Measurements from ENCODE around the gene FRMPD3. TPM values are rescaled to one million over a fixed set of nuclear protein-coding genes. Genes with fewer than 3 reads are reported as not detected.

FRMPD3 gene
- total RNA-seq, 4 donors from 2014 or later = not detected

DNA sequence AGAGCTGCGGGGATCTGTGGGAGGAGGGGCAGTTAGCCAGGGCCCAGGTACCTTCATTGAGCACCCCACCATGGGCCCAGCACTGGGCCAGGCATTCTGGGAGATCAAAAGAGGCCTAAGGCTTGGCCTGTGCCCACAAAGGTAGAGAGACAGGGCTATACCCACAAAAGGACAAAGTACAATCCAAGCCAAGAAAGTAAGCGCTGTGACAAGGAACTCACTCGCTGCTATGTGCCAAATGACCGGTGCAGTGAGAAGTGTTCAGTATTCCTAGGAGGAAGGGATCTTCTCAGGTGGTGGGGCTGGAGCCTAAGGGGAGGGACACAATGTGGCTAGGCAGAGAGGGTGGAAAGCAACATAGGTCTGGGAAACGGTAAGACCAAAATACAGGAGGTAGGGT is 8.8 kb upstream of the FRMPD3 start:
- 79 to 89% methylated on average over 3 to 5 of the region's 5 CpGs for WGBS, 2 donors
- DNase-seq (ENCODE audit: low spot score in 2 of 2) = no peak
- Histone ChIP-seq H3K27me3 (peaks cover 0 to 53% of the 10 kb centered on the region in 2 donors), H3K4me1 (no peaks in the 10 kb centered on the region), H3K4me3 (no peak overlapping the region), H3K9me3 (no peaks in the 10 kb centered on the region), H3K36me3 (no peaks in the 10 kb centered on the region), H3K27ac (no peak overlapping the region)
- no peak for TF ChIP-seq POLR2A (IDR thresholded peaks at IDR 0.05)
- no peak for TF ChIP-seq EP300 (IDR thresholded peaks at IDR 0.05)
- TF ChIP-seq, protein P1, sequence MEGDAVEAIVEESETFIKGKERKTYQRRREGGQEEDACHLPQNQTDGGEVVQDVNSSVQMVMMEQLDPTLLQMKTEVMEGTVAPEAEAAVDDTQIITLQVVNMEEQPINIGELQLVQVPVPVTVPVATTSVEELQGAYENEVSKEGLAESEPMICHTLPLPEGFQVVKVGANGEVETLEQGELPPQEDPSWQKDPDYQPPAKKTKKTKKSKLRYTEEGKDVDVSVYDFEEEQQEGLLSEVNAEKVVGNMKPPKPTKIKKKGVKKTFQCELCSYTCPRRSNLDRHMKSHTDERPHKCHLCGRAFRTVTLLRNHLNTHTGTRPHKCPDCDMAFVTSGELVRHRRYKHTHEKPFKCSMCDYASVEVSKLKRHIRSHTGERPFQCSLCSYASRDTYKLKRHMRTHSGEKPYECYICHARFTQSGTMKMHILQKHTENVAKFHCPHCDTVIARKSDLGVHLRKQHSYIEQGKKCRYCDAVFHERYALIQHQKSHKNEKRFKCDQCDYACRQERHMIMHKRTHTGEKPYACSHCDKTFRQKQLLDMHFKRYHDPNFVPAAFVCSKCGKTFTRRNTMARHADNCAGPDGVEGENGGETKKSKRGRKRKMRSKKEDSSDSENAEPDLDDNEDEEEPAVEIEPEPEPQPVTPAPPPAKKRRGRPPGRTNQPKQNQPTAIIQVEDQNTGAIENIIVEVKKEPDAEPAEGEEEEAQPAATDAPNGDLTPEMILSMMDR (IDR thresholded peaks at IDR 0.05) = no peak

DNA sequence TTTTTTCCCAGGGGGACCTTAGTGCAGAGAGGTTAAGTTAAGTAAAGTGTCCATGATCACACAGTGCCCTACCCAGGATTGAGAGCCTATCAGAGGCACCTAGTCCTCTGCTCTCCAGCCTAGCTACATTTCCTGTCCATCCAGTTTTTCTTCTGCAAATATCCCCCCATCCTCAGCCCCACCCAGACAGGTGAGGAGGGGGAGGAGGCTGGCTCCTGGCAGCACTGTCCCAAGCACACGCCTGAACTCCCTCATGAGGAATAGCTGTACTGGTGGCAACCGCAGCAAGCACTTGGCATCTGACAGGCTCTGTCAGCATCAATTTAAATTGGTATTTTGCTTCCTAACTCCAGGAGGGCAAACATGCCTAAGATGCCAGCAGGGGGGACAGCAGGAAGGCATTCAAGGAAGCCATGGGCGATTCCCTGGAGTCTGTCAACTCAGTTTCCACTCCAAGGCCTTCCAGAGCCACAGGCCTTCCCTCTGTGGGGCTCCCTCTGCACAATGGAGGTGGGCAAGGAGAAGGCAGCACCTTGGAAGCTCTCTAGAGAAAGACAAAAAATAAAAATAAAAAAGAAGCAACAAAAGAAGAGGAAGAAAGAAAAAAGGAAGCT is 6.4 kb upstream of the FRMPD3 start:
- no peak for TF ChIP-seq POLR2A (IDR thresholded peaks at IDR 0.05)
- TF ChIP-seq, protein P1 (IDR thresholded peaks at IDR 0.05) = no peak
- no peak for TF ChIP-seq EP300 (IDR thresholded peaks at IDR 0.05)
- no peaks in the 10 kb centered on the region for H3K36me3 ChIP-seq
- WGBS, 2 donors = 29 to 34% methylated on average over 3 of the region's 3 CpGs
- H3K9me3 ChIP-seq = no peaks in the 10 kb centered on the region
- H3K27me3 ChIP-seq = peaks cover 0 to 74% of the 10 kb centered on the region in 2 donors
- peaks cover 0 to 2% (median 0%) of the 10 kb centered on the region in 4 donors for H3K4me1 ChIP-seq
- no peak overlapping the region for H3K27ac ChIP-seq
- no peak for DNase-seq (ENCODE audit: low spot score in 2 of 2)
- H3K4me3 ChIP-seq = no peak overlapping the region

DNA sequence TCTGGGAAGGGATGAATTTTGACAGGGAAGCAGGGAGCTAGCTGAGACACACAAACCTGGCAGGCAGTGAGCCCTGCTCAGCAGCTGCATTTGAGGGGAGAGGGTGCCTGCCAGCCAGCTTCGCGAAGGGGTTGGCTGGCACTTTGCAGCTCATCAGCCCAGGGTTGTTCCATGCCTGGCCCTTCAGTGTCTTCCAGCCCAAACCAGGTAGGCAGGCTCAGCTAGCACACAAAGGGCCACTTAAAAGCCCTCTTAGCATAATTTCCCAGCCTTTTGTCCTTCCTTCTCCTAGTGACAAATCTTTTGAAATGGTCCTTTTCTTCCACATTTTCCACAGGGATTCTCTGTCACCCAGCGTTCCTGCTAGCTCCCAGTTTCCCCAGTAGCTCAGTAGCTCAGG is 4.3 kb upstream of the FRMPD3 start:
- no peaks in the 10 kb centered on the region for H3K36me3 ChIP-seq
- peaks cover 0 to 80% of the 10 kb centered on the region in 2 donors for H3K27me3 ChIP-seq
- no peaks in the 10 kb centered on the region for H3K9me3 ChIP-seq
- peaks cover 0 to 15% (median 0%) of the 10 kb centered on the region in 4 donors for H3K4me1 ChIP-seq
- H3K4me3 ChIP-seq = no peak overlapping the region
- H3K27ac ChIP-seq = no peak overlapping the region
- DNase-seq (ENCODE audit: low spot score in 2 of 2) = no peak
- WGBS, 2 donors = 55 to 63% methylated on average over 3 of the region's 3 CpGs
- TF ChIP-seq, protein P1 (IDR thresholded peaks at IDR 0.05) = no peak
- TF ChIP-seq EP300 (IDR thresholded peaks at IDR 0.05) (no peak), POLR2A (IDR thresholded peaks at IDR 0.05) (no peak)

DNA sequence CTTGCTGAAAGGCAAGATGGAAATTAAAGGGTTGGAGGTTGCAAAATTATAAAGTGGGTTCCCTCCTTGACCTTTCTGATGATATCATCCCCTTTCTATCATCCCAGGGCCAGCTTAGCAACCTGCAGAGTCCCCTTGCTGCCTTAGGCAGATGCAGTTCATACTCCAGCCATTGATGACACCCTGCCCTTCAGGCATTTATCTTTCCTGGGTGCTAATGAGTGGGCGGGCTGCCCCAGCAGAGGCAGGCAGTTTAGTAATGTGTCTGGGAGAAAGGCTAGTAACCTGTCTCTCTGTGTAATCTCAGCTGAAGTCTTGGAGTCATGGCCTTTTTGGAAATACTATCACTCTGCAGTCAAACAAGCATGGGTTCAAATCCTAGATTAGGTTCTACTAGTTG is 3.8 kb upstream of the FRMPD3 start:
- Histone ChIP-seq H3K36me3 (no peaks in the 10 kb centered on the region), H3K27ac (no peak overlapping the region), H3K9me3 (no peaks in the 10 kb centered on the region), H3K4me3 (no peak overlapping the region), H3K27me3 (peaks cover 0 to 80% of the 10 kb centered on the region in 2 donors), H3K4me1 (peaks cover 0 to 16% (median 0%) of the 10 kb centered on the region in 4 donors)
- no peak for TF ChIP-seq POLR2A (IDR thresholded peaks at IDR 0.05)
- TF ChIP-seq, protein P1 (IDR thresholded peaks at IDR 0.05) = no peak
- TF ChIP-seq EP300 (IDR thresholded peaks at IDR 0.05) = no peak
- no peak for DNase-seq (ENCODE audit: low spot score in 2 of 2)
- 100% methylated on average over 1 of the region's 1 CpG; no CpG with 5 or more reads in 1 of the 2 donors for WGBS, 2 donors

DNA sequence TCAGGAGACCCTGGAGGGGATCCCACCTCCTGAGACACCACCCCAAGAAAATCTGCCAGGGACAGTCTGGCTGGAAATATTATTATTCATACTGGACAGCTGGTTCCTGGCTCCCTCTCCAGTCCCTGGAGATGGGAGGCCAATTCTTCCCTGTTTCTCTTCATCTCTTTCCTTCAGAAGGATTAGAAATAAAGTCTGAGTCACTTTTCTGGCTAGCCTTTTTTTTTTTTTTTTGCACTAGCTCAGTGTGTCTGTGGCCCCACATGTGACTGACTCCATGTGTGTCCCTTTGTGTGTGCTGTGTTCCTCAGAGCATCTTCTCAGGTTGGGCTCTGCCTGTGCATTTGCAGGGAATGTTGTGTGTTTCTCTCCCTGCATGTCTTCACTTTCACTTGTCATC is 1.8 kb upstream of the FRMPD3 start:
- TF ChIP-seq, protein P1 (IDR thresholded peaks at IDR 0.05) = no peak
- TF ChIP-seq EP300 (IDR thresholded peaks at IDR 0.05) (no peak), POLR2A (IDR thresholded peaks at IDR 0.05) (no peak)

More for the DNA sequence above, 1.8 kb upstream of the FRMPD3 start:
- no peak for DNase-seq (ENCODE audit: low spot score in 2 of 2)
- Histone ChIP-seq H3K36me3 (no peaks in the 10 kb centered on the region), H3K27me3 (peaks cover 0 to 90% of the 10 kb centered on the region in 2 donors), H3K4me1 (peaks cover 0 to 23% (median 0%) of the 10 kb centered on the region in 4 donors), H3K27ac (no peak overlapping the region), H3K9me3 (no peaks in the 10 kb centered on the region), H3K4me3 (no peak overlapping the region)

All from tibial nerve (tissue), 4 donors.